ENCODE results near the gene CORO7.

Gene CORO7

GRCh38 chr16:4392382-4393239 lies 23.8 kb downstream of the CORO7 start:
- no peak overlapping the region for H3K4me3 ChIP-seq (replicated peaks in 1 of 2; ENCODE audit: low read depth in 2 of 2, low read length in 2 of 2)
- TF ChIP-seq CTCF (IDR thresholded peaks at IDR 0.05; ENCODE audit: low read depth, low read length): no peak
- peak; percentile 64 to 83 for DNase-seq (ENCODE audit: low read depth in 2 of 2)

- no peak for TF ChIP-seq CTCF (IDR thresholded peaks at IDR 0.05; ENCODE audit: low read depth, low read length)
- DNase-seq (ENCODE audit: low read depth in 2 of 2): no peak
- H3K4me3 ChIP-seq (replicated peaks in 1 of 2; ENCODE audit: low read depth in 2 of 2, low read length in 2 of 2): no peak overlapping the region
Observed at GRCh38 chr16:4391631-4392381, 24.6 kb downstream of the CORO7 start.

GRCh38 chr16:4390266-4391260 lies 25.8 kb downstream of the CORO7 start:
- no peak for DNase-seq (ENCODE audit: low read depth in 2 of 2)
- no peak overlapping the region for H3K4me3 ChIP-seq (replicated peaks in 1 of 2; ENCODE audit: low read depth in 2 of 2, low read length in 2 of 2)
- peak; percentile 17 for TF ChIP-seq CTCF (IDR thresholded peaks at IDR 0.05; ENCODE audit: low read depth, low read length)

DNA sequence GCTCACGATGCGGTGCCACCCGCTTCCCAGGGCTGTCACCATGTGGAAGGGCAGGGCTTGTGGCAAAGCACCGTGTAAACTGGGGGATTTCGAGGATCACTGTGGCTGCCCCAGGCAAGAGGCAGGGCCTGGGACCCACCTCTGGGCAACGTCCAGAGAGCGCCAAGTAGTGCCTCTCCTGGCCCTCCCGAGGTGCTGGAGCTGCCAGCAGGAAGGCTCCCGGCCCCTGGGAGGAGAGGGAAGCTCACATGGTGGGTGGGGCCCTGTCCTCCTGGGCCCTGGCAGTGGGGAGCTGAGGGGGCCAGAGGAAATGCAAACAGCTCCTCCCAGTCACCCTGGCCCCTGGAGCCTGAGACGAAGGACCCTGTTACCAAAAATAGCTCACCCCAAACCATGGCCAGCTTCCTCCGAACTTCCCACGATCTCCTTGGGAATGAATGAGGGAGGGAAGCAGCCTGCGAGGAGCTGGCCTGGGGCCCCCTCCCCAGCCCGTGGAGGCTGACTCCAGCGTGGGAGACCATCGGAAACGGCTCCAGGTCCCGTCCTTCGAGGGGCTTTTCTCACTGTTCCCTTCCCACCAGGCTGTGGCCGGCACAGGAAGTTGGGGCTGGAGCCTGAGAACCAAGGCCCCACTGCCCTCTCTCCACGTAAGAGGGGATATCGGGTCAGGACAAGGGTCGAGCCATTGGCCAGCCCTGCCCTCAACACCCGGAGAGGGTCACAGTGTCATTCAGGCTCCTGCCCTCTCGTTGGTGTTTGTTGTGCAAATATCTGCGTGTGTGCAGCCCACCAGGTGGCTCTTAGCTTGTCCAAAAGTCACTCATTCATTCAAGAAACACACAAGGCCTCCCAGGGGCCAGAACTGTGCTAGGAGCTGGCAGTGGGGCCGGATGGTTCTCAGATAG lies 27.1 kb downstream of the CORO7 start:
- no peak for DNase-seq (ENCODE audit: low read depth in 2 of 2)
- no peak overlapping the region for H3K4me3 ChIP-seq (replicated peaks in 1 of 2; ENCODE audit: low read depth in 2 of 2, low read length in 2 of 2)
- TF ChIP-seq CTCF (IDR thresholded peaks at IDR 0.05; ENCODE audit: low read depth, low read length): no peak

GRCh38 chr16:4388271-4389021 lies 27.9 kb downstream of the CORO7 start:
- no peak overlapping the region for H3K4me3 ChIP-seq (replicated peaks in 1 of 2; ENCODE audit: low read depth in 2 of 2, low read length in 2 of 2)
- DNase-seq (ENCODE audit: low read depth in 2 of 2): peak; percentile 48 to 74
- no peak for TF ChIP-seq CTCF (IDR thresholded peaks at IDR 0.05; ENCODE audit: low read depth, low read length)

All from cardiac fibroblast (primary cell).